ENCODE results near the gene CSRNP3. TPM values are rescaled to one million over a fixed set of nuclear protein-coding genes. Genes with fewer than 3 reads are reported as not detected.
"Not testable (repeated sequence)": the region's sequence is repeated elsewhere in the genome, so short reads cannot be mapped to it uniquely, and the experiment has no call there.

CSRNP3 gene
- total and polyA plus RNA-seq, 7 donors = 0.96 to 6.6 (median 3.9) TPM

- WGBS, 2 donors = 71 to 83% methylated on average over 2 of the region's 2 CpGs
- no peak overlapping the region for H3K4me3 ChIP-seq
- no peak for DNase-seq
- H3K9me3 ChIP-seq = no peaks in the 10 kb centered on the region
- TF ChIP-seq POLR2A (IDR thresholded peaks at IDR 0.05) (no peak), EP300 (IDR thresholded peaks at IDR 0.05) (no peak), CTCF (IDR thresholded peaks at IDR 0.05) (no peak), POLR2AphosphoS5 (IDR thresholded peaks at IDR 0.05) (no peak)
- no peaks in the 10 kb centered on the region for H3K27me3 ChIP-seq
- H3K36me3 ChIP-seq = no peaks in the 10 kb centered on the region
- no peaks in the 10 kb centered on the region for H3K4me1 ChIP-seq
- H3K27ac ChIP-seq = no peak overlapping the region
- intact Hi-C loops (cut with DNase I) = no loop called here
These were observed 196.1 kb downstream of the CSRNP3 start for GRCh38 chr2:165665614-165666013.

DNA sequence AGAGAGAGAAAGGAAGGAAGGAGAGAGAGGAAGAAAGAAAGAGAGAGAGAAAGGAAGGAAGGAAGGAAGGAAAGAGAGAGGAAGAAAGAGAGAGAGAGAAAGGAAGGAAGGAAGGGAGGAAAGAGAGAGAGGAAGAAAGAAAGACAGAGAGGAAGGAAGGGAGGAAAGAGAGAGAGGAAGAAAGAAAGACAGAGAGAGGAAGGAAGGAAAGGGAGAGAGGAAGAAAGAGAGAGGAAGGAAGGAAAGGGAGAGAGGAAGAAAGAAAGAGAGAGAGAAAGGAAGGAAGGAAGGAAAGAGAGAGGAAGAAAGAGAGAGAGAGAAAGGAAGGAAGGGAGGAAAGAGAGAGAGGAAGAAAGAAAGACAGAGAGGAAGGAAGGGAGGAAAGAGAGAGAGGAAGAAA is 196.6 kb downstream of the CSRNP3 start:
- DNase-seq; H3K4me3 ChIP-seq; H3K36me3 ChIP-seq; intact Hi-C loops (cut with DNase I); H3K27me3 ChIP-seq; H3K27ac ChIP-seq; H3K9me3 ChIP-seq; H3K4me1 ChIP-seq: not testable (repeated sequence)

DNA sequence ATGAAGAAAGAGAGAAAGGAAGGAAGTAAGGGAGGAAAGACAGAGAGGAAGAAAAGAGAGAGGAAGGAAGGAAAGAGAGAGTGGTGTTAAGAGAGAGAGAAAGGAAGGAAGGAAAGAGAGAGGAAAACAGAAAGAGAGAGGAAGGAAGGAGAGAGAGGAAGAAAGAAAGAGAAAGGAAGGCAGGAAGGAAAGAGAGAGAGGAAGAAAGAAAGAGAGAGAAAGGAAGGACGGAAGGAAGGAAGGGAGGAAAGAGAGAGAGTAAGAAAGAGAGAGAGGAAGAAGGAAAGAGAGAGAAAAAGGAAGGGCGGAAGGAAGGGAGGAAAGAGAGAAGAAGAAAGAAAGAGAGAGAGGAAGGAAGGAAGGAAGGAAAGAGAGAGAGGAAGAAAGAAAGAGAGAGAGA is 197.1 kb downstream of the CSRNP3 start:
- H3K4me1 ChIP-seq = no peaks in the 10 kb centered on the region
- 95 to 96% methylated on average over 2 of the region's 2 CpGs for WGBS, 2 donors
- TF ChIP-seq CTCF (IDR thresholded peaks at IDR 0.05) (no peak), POLR2A (IDR thresholded peaks at IDR 0.05) (no peak), POLR2AphosphoS5 (IDR thresholded peaks at IDR 0.05) (no peak), EP300 (IDR thresholded peaks at IDR 0.05) (no peak)
- intact Hi-C loops (cut with DNase I) = no loop called here
- DNase-seq = no peak
- no peaks in the 10 kb centered on the region for H3K36me3 ChIP-seq
- no peaks in the 10 kb centered on the region for H3K9me3 ChIP-seq
- no peaks in the 10 kb centered on the region for H3K27me3 ChIP-seq
- no peak overlapping the region for H3K4me3 ChIP-seq
- no peak overlapping the region for H3K27ac ChIP-seq

- WGBS, 2 donors = 48 to 69% methylated on average over 2 of the region's 2 CpGs
- intact Hi-C loops (cut with DNase I) = no loop called here
- TF ChIP-seq CTCF (IDR thresholded peaks at IDR 0.05) (no peak), POLR2A (IDR thresholded peaks at IDR 0.05) (no peak), EP300 (IDR thresholded peaks at IDR 0.05) (no peak), POLR2AphosphoS5 (IDR thresholded peaks at IDR 0.05) (no peak)
These were observed 197.9 kb downstream of the CSRNP3 start for GRCh38 chr2:165667375-165667774.

DNA sequence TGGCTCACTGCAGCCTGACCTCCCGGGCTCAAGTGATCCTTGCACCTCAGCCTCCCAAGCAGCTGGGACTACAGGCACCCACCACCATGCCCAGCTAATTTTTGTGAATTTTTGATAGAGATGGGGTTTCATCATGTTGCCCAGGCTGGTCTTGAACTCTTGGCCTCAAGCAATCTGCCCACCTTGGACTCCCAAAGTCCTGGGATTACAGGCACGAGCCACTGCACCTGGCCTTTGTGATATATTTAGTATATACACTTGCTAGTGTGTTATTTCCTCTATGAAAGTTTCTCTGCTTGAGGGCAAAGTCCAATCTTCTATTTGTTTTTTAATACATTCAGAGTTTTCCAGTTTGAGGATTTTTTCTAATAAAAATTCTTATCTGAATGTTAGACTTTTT is 205.3 kb downstream of the CSRNP3 start:
- Histone ChIP-seq H3K27me3 (no peaks in the 10 kb centered on the region), H3K9me3 (no peaks in the 10 kb centered on the region), H3K36me3 (peaks cover 0 to 40% (median 0%) of the 10 kb centered on the region in 4 donors), H3K4me3 (no peak overlapping the region), H3K4me1 (no peaks in the 10 kb centered on the region), H3K27ac (no peak overlapping the region)
- 48 to 74% methylated on average over 2 of the region's 2 CpGs for WGBS, 2 donors
- TF ChIP-seq POLR2AphosphoS5 (IDR thresholded peaks at IDR 0.05) = no peak
- TF ChIP-seq EP300 (IDR thresholded peaks at IDR 0.05) = no peak
- TF ChIP-seq POLR2A (IDR thresholded peaks at IDR 0.05) = no peak
- TF ChIP-seq CTCF (IDR thresholded peaks at IDR 0.05) = no peak
- DNase-seq = no peak
- intact Hi-C loops (cut with DNase I) = no loop called here

More at GRCh38 chr2:165667375-165667774, 197.9 kb downstream of the CSRNP3 start:
- no peaks in the 10 kb centered on the region for H3K9me3 ChIP-seq
- H3K27me3 ChIP-seq = no peaks in the 10 kb centered on the region
- DNase-seq = no peak
- H3K4me1 ChIP-seq = no peaks in the 10 kb centered on the region
- no peaks in the 10 kb centered on the region for H3K36me3 ChIP-seq
- no peak overlapping the region for H3K27ac ChIP-seq
- no peak overlapping the region for H3K4me3 ChIP-seq

Data from sigmoid colon (tissue), 7 donors.